NCI-H2227 (cell line): ENCODE data around the gene CCNO.

Experiments used
- DNase-seq: peaks from one replicate; lab custom pipeline; 2025; ENCODE audit not compliant: unreplicated experiment; lab: John Stamatoyannopoulos, UW

The CCNO gene, protein sequence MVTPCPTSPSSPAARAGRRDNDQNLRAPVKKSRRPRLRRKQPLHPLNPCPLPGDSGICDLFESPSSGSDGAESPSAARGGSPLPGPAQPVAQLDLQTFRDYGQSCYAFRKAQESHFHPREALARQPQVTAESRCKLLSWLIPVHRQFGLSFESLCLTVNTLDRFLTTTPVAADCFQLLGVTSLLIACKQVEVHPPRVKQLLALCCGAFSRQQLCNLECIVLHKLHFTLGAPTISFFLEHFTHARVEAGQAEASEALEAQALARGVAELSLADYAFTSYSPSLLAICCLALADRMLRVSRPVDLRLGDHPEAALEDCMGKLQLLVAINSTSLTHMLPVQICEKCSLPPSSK

DNA sequence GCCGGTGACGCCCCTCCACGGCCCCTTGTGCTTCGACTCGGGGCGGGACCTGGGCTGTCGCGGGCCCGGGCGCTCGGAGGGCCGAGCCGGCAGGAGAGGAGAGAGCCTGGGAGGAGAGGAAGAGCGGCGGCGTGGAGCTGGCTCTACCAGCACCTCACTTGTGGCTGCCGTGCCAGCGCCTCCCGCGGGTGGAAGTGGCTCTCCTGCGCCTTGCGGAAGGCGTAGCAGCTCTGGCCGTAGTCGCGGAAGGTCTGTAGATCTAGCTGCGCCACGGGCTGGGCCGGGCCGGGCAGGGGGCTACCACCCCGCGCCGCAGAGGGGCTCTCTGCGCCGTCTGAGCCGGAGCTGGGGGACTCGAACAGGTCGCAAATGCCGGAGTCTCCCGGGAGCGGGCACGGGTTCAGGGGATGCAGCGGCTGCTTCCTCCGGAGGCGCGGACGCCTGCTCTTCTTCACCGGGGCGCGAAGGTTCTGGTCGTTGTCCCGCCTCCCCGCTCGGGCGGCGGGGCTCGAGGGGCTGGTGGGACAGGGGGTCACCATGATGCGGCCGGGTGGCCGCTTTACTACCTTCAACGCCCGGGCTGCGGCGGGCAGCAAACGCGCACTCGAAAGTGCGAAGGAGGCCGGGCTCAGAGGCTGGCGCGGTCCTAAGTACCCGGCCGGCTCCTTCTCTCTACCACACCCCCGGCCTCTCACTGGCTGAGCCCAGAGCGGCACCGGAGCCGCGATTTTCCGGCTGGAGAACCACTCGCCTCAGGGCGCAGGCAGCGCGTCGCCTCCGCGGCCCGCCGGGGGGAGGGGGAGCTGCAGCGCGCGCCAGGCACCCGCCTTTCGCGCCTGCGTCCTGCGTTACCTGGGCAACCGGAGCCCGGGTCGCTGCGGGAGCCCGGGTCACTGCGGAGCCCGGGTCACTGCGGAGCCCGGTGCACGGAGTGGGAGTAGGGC lies at the start of gene CCNO:
Gene CCNO, minus strand, starts transcription at position 624 of the 944 bp plus-strand sequence. Its CDS starts 85 bp downstream, at position 539.
- peak; percentile 92 for DNase-seq

DNA sequence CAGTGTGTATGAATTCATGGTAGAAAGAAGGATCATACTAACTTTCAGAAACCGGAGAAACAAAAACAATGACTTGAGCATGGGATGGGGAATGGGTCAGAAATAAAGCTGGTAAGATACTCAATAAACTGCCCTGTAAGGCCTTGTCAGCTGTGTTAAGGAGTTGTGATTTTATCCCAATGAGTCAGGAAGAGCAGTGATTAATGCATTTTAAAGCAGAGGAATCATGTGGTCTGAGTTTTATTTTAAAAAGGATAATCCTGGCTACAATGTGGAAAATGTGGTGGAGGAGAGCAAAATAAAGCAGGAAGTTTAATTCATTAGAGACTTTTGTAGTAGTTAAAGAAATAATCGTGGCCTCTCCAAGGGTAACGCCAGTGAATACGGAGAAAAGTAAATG lies 45.4 kb upstream of the CCNO start:
- DNase-seq = no peak

DNA sequence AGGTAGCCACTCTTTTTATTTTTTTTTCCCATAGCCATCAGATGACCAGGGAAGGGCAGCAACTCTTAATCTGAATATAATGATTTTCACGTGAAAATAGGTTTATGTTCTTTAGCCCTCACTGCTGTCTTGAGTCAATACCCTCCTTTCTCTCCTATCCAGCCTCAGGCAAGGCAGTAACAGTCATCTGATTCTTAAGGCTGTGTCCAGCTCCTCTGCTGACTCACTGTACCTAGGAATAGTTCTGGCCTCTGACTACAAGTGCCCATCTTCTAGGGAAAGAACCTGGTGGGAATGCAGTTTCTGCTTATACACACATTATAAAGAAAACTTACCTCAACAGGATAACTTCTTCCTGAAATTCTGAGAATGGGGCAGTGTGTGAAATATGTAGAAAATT lies 43.4 kb upstream of the CCNO start:
- DNase-seq = no peak

DNA sequence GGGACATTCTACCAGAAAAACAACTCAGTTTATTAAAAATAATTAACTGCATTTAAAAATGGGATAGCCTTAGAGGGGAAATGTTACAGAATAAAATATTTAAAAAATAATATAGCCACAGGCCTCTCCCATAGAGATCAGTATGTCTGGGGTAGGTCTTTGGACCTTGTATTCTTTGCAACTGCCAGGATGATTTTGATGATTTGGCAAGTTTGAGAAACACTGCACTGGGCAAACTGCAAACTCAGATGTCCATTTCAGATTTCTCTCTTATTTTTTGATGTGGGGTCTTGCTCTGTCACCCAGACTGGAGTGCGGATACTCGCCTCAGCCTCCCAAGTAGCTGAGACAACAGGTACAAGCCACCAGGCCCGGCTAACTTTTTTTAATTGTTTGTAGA lies 24.9 kb upstream of the CCNO start:
- DNase-seq = no peak

DNA sequence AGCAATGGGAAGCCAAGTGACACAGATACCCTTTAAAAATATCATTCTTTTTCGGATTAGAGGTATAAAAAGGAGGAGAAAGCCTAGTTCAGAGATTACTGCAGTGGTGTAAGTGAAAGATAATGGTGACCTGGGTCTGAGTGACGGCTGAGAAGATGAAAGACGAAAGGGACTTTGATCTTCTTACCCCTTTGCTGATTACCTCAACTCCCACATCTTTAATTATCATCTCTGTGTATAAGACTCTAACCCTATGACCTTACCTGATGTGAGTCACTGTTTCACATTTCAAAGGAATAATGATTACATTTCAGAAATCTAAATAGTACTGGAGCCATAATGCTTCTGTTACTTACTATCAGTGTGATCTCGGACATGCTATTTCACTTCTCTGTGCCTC lies 21.4 kb upstream of the CCNO start:
- no peak for DNase-seq

DNA sequence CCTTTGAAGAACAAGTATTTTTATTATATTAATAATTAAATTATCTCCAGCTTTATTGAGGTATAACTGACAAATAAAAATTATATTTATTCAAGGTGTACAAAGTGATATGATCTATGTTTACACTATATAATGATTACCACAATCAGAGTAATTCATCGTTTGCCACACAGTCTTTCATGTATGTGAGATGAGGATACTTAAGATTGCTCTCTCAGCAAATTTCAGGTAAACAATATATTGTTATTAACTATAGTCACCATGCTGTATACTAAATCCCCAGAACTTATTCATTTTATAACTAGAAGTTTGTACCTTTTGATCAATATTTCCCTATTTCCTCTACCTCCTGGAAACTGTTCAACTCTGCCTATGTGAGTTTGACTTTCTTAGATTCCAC lies 16.7 kb upstream of the CCNO start:
- DNase-seq = no peak

DNA sequence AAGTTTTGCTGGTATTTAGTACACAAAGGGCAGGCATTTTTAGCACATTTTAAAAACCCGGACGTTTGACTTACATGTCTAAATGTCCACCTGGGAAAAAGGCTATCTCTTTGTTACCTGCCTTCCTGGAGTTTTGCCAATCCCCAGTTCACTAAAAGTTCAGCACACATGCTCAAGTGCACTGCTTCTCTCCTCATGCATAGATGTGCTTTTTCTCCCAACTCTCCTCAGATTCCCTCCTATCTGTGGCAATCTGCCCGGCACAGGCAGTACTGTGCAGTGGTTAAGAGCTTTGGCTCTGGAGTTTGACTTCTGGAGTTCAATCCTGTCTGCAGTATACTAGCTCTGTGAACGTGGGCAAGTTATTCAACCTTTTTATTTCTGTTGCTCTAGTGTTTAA lies 8.3 kb upstream of the CCNO start:
- no peak for DNase-seq

DNA sequence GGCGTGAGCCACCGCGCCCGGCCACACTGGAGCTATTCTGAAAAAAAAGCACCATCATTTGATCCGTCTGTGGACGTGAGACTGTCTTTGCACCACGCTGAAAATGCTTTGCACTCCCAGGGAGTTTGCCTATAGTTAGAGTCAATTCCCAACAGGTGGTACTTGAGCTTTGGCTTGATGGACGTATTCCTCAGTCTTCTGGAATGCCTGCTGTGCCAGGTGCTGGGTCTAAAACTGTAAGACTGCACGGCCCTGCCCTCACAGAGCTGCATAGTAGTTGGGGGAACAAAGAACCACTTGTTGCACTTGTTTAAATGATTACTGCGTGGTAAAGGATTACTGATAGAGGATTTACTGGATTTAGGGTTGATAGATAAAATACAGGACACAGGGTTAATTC lies 3.4 kb upstream of the CCNO start:
- no peak for DNase-seq

DNA sequence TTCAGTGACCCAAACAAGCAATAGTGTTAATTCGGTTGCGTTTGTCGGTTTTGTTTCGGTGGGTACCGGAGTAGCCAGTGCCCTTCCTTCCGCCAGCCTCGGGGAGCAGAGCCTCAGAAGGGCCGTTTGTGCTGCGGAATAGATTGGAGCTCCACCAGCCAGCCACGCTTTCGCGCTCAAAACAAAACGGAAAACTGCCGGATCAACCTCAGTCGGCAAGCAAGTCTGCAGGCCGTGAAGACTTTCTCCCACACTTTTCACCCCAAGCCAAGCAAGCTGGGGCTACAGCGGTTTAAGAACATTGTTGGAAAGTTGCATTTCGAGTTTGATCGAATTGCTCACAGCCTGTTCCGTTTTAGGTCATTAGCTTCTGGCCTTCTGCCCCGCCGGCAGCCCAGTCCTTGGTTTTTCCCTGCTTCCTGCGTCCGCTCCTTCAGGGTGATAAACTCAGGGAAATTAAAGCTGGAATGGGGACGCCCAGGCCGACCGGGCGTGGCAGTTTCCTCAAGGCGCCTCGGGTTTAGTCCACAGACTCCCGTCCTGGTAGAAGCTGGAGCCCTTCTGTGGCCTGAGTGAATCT lies 803 bp upstream of the CCNO start:
- DNase-seq = peak; percentile 44

DNA sequence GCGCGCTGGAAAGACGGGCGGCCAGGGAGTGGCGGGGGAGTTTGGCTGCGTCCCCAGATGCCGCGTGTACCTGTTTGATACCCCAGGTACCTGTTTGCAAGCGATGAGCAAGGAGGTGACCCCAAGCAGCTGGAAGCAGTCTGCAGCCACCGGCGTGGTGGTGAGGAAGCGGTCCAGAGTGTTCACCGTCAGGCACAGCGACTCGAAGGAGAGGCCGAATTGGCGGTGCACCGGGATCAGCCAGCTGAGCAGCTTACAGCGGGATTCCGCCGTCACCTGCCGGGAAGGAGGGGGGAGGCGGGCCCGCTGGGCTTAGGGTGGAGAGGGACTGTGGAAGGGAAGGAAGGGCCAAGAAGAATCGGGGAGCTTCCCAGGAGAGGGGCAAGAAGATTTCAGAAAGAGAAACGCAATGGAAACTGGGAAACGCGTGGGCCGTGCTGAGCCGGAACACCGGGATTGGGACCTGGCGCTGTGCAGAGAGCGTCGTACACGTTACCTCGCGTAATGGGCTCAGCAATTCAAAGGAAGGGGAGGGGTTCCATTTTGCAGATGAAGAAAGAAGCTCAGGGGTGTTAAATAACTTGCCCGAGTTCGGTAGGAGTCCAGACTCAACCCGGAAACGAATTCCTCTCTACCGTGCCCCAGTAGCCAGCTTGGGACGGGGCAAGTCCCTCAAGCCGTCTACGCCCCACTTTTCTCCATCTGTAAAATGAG lies 980 bp downstream of the CCNO start:
- peak; percentile 68 for DNase-seq

DNA sequence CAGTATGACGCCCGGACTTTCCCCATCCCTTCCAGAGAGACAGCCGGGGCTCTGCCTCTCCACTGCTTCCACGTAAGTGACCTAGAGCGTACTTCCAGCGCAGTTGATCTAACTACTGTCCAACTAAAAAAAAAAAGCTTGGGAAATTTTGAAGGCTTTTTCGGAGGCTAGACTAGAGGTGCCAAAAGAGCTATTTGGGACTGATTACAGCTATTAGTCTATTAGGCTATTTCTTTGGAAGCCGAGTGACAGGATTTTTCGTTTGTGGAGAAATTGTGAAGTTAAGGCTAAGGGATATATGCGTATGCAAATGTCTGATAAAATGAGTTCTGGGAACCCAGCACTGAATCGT lies 1.5 kb downstream of the CCNO start:
- no peak for DNase-seq

DNA sequence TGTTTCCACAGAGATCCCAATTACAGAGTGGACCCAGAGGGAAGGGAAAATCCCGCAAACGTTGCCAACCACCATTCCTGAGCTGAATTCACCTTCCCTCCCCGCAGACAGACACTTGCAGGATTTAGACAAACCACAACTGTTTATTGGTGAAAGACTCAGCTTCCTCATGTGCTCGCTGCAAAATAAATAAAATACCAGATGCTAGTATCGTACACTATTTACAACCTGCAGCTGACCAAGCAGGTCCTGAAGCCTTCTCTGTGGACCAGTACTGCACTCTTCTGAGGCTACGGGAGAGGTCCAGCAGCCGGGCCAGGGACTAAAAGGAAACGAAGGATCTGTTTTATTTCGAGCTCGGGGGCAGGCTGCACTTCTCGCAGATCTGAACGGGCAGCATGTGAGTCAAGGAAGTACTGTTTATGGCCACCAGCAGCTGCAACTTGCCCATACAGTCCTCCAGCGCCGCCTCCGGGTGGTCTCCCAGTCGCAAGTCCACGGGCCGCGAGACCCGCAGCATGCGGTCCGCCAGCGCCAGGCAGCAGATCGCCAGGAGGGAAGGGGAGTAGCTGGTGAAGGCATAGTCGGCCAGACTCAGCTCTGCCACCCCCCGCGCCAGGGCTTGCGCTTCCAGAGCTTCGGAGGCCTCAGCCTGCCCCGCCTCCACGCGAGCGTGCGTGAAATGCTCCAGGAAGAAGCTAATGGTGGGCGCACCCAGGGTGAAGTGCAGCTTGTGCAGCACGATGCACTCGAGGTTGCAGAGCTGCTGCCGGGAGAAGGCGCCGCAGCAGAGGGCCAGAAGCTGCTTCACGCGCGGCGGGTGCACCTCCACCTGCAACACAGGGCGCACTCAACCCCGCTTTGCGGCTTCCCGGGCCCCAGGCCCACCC lies 2.1 kb downstream of the CCNO start:
- DNase-seq = peak; percentile 56

DNA sequence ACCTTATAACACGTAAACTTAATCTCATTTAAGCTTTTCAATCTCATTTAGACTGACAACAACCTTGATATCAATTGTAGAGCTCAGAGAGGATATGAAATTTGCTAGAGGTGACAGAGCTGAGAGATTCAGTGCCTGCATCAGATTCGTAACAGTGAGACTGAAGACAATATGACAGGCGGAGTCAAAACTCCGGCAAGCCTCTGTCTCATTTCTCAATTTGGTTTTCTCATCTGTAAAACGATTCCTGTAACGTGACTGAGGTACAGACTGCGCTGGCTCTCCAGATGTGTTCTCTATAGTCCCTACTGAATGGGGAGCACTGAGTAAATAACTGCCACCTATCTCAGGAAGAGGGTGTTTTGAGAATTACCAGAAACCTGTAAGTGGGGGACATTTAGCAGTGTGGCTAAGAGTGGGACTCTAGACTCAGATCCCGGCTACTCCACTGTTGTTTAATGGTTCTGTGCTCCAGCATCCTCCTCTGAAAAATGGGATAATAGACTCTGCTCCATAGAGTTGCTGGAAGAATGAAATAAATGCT lies 3.2 kb downstream of the CCNO start:
- no peak for DNase-seq

DNA sequence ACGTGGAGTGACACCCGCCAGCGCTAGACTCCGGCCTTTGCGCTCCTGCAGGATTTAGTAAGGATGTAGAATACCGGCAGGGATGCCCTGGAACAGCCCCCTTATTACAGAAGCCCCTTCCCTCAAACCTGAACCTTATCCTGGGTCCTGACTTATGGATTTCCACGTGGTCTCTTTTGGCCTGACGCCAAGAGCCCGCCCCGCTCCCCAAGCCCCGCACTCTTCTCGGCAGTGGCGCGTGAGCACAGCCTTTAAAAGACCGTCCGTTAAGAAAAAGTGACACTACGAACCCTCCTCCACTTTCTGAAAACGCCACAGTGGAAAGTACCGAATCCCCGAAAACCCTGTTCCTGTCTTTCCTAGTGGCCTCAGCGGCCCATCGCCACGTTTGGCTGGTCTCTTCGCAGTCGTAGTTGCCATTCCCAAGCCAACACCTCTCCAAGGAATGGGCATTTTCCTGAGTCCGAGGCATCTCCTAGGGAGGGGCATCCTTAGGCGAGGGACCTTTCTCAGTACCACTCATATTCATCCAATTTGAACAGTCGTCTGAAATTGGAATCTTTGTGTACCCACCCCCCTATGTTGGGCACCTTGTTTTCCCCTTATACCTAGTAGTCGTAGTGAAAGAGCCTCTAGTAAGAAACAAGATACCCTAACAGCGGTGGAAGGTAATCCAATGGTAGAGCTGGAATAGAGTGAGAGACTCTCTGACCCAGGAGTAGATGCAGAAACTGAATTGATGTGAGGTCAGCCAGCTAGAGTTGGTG lies 5.6 kb downstream of the CCNO start:
- DNase-seq = peak; percentile 62

DNA sequence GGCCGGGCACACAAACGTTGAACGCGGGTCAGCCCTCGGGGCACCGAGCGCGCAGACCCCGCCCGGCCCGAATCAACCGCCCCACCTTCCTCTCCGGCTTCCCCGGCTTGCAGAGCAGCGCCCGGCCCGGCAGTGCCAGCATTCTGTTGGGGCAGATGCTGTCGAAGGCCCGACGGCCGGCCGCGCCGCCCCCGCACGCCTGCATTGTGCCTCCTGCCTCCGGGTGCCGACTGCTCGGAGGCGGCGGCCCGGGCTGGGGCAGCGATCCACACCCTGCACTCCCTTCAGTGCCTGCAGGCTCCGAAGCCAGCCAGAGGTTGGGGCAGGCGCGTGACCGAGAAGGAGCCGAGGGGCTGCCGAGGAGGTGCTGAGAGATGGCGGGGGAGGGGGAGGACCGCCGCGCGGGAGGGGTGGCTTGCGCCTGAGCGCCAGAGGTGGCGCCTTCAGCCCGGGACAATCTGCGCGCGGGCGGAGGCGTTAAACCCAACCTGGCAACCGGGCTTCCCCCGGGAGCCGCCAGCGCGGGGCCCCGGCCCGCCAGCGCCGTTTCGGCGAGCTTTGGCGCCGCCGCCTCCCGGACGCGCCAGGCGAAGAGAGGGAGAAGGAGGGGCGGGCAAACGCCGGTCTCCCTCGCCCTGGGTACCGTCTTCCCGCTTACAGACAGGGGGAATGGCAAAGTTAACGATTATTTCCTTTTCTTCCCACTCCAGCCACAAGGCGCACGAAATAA lies 6.3 kb downstream of the CCNO start, which contains the start of gene MCIDAS:
Gene MCIDAS, minus strand, starts transcription at position 382 of the 730 bp plus-strand sequence. Its CDS starts 177 bp downstream, at position 205.
- peak; percentile 72 for DNase-seq

DNA sequence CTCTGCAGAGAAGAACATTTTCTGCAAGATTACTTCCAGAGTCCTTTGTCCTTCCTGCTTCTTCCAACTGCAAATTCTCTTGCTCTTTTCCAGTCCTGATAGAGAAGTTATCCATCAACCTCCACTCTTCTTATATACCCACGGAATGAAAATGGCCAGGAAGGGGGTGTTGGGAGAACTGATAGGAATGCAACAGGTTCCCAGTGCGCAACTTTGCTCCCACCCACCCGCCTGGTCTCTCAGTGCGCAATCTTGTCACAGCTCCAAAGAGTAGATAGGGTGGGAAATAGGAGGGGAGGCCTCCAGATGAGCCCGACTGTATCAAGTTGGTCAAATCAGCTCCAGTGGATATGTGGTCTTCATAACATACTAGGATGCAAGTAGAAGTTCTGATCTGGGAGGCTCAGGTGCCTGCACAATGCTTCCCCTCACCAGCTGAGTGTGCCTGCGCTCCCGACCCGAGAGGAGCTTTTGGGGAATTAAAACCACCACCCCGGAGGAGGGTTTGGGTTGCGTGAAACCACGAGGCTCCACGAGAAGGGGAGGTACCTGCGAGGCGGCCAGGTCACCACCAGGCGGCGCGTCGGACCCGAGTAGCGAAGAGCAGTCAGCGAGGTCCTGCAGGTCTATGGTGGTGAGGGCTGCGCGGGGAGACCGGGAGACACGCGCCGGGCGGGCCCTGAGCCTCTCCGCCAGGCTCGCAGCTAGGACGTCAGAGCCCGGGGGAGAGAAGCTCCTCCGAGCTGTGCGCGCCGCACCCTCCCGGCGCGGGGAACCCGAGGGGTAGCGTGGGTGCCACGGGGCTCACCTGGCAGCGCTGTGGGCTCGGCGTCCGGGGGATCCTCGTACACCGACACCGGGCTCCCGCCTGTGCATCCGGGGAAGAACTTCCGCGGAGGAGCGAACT lies 7.1 kb downstream of the CCNO start:
- peak; percentile 80 for DNase-seq

DNA sequence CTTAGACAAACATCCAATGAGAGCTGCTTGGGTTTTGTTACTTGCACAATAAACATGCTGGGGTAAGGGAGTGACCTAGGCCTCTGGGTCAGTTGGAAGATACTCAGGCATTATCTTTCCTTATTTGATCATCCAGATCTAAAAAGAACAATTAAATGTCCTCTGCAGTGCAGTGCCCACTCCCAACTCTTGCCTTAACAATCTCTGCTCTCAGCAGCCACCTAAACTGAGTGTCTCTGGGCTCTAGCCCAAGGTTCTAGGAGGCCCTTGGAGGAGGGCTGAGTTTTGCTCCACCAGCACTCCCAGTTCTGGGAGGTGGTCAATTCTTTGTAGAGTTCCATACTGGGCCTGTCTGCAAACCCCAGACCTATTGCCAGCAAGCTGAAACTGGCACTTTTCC lies 8.1 kb downstream of the CCNO start:
- DNase-seq = no peak
